ENCODE results near the gene NCDN. TPM values are rescaled to one million over a fixed set of nuclear protein-coding genes. Genes with fewer than 3 reads are reported as not detected.

The NCDN gene
- total RNA-seq, 2 donors from 2014 or later, result 9.7 to 18.0 TPM

DNA sequence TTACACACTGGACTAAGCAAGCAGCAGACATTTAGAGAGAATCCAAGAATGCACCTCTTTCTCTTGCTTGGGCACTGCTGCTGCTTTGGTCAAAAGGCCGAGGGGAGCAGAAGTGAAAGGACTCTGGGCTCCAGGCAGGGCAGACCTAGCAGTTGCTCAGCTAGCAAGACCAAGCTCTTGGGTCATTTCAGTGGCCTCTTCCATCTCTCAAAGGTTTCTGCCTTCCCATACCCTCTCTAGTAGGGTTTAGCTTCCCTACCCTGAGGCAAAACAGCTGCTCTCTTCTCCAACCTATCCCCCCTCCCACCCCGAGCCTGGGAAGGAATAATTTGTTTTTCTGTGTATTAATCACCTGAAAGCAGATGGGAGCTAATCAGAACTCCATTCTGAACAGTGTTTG lies 41.3 kb downstream of the NCDN start:
- intact Hi-C loops (cut with DNase I), result no loop called here
- no peaks in the 10 kb centered on the region for H3K36me3 ChIP-seq
- no peak overlapping the region for H3K9ac ChIP-seq (ENCODE audit: low read depth in 2 of 2, low read length in 2 of 2)
- H3K27ac ChIP-seq, result no peak overlapping the region
- DNase-seq, result no peak
- H3K4me3 ChIP-seq, result no peak overlapping the region
- H3K27me3 ChIP-seq, result no peaks in the 10 kb centered on the region
- H3K4me1 ChIP-seq, result no peaks in the 10 kb centered on the region
- no peaks in the 10 kb centered on the region for H3K9me3 ChIP-seq
- TF ChIP-seq, protein P1, sequence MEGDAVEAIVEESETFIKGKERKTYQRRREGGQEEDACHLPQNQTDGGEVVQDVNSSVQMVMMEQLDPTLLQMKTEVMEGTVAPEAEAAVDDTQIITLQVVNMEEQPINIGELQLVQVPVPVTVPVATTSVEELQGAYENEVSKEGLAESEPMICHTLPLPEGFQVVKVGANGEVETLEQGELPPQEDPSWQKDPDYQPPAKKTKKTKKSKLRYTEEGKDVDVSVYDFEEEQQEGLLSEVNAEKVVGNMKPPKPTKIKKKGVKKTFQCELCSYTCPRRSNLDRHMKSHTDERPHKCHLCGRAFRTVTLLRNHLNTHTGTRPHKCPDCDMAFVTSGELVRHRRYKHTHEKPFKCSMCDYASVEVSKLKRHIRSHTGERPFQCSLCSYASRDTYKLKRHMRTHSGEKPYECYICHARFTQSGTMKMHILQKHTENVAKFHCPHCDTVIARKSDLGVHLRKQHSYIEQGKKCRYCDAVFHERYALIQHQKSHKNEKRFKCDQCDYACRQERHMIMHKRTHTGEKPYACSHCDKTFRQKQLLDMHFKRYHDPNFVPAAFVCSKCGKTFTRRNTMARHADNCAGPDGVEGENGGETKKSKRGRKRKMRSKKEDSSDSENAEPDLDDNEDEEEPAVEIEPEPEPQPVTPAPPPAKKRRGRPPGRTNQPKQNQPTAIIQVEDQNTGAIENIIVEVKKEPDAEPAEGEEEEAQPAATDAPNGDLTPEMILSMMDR (IDR thresholded peaks at IDR 0.05), result no peak

DNA sequence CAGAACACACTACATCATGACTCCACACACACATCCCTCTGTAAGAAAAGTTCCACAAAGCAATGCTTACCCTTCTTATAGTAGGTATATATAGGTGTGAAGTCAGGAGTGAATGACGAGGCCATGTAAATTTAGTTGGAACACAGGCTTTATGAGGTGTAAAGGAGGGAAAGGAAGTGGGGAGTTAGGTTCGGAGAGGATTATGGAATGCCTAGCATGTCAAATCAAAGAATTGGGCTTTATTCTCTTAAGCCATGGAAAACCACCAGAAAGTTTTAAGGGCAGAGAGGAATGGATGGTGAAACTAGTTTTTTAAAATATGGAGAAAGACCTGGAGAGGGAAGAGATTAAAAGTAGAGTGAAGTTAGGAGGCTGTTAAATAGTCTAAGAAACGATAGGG lies 41.8 kb downstream of the NCDN start:
- no peaks in the 10 kb centered on the region for H3K27me3 ChIP-seq
- H3K9ac ChIP-seq (ENCODE audit: low read depth in 2 of 2, low read length in 2 of 2), result no peak overlapping the region
- H3K4me1 ChIP-seq, result no peaks in the 10 kb centered on the region
- no peaks in the 10 kb centered on the region for H3K36me3 ChIP-seq
- DNase-seq, result no peak
- H3K9me3 ChIP-seq, result no peaks in the 10 kb centered on the region
- H3K27ac ChIP-seq, result no peak overlapping the region
- TF ChIP-seq, protein P1 (IDR thresholded peaks at IDR 0.05), result no peak
- intact Hi-C loops (cut with DNase I), result no loop called here
- H3K4me3 ChIP-seq, result no peak overlapping the region

DNA sequence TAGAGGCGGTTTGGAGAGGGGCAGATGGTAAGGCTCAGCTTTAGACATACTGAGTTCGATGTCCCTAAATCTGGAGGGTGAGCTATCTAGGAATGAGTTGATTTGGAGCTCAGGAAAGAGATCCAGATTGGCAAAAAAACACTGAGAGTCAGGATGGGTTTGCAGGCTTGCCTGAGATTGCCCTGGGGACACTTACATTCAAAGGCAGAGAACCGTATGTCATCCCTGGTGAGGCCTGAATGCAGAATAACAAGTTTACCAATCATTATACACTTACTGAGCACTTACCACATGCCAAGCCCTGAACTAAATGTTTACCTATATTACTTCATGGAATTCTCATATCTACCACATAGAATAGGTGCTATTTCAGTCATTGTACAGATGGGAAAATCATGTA lies 43.0 kb downstream of the NCDN start:
- Histone ChIP-seq H3K4me3 (no peak overlapping the region), H3K9ac (ENCODE audit: low read depth in 2 of 2, low read length in 2 of 2) (no peak overlapping the region), H3K36me3 (no peaks in the 10 kb centered on the region), H3K27ac (no peak overlapping the region), H3K27me3 (no peaks in the 10 kb centered on the region), H3K9me3 (no peaks in the 10 kb centered on the region), H3K4me1 (no peaks in the 10 kb centered on the region)
- TF ChIP-seq, protein P1 (IDR thresholded peaks at IDR 0.05), result no peak
- no peak for DNase-seq
- intact Hi-C loops (cut with DNase I), result no loop called here

DNA sequence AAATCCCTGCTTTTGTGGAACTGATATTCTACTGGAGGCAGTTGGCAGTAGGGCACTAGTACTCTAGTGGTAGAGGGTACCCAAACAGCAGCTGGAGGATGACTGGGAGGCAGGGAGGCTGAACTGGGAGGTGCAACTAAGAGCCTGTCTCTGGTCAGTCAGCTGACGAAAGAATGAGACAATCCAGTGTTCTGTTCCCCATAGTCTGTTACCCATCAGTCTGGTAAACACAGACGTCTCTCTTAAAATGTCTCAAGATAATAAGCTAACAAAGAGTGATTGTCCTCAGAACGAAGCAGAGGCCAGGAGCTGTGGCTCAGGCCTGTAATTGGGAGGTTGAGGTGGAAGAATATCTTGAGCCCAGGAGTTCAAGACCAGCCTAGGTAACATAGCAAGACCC lies 45.9 kb downstream of the NCDN start:
- Histone ChIP-seq H3K4me1 (no peaks in the 10 kb centered on the region), H3K36me3 (no peaks in the 10 kb centered on the region), H3K27ac (no peak overlapping the region), H3K27me3 (no peaks in the 10 kb centered on the region), H3K9me3 (no peaks in the 10 kb centered on the region), H3K4me3 (no peak overlapping the region), H3K9ac (ENCODE audit: low read depth in 2 of 2, low read length in 2 of 2) (no peak overlapping the region)
- no peak for DNase-seq
- TF ChIP-seq, protein P1 (IDR thresholded peaks at IDR 0.05), result no peak
- intact Hi-C loops (cut with DNase I), result no loop called here

DNA sequence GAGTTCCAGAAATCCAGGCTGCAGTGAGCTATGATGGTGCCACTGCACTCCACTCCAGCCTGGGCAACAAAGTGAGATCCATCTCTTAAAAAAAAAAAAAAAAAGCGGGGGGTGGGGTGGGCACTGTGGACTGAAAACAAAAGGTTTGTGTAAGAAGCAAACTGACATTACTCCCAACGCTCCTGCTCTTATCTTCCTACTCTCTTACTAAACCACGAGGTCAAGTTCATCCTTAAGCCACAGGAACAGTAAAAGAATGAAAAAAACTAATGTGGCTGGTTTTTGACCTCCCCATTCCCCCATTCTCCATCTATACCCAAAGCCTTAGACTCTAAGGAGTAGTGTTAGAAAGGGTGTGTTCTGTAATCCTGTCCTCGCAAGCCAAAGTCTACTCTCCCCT lies 46.3 kb downstream of the NCDN start:
- Histone ChIP-seq H3K9ac (ENCODE audit: low read depth in 2 of 2, low read length in 2 of 2) (no peak overlapping the region), H3K27ac (no peak overlapping the region), H3K4me1 (no peaks in the 10 kb centered on the region), H3K27me3 (no peaks in the 10 kb centered on the region), H3K4me3 (no peak overlapping the region), H3K9me3 (no peaks in the 10 kb centered on the region), H3K36me3 (no peaks in the 10 kb centered on the region)
- intact Hi-C loops (cut with DNase I), result no loop called here
- TF ChIP-seq, protein P1 (IDR thresholded peaks at IDR 0.05), result no peak
- DNase-seq, result no peak
